Stimulated activated CD8-positive, alpha-beta memory T cell treated with anti-CD3 and anti-CD28 coated beads, Interleukin-2, amount 100 ng/mL, for 1 hour (primary cell): Measurements from ENCODE around the gene MAN1A2.

Experiments
- DNase-seq, 2 donors: peaks; one replicate each; pipeline ENCODE4 v3.0.0-alpha.2; 2020; ENCODE audit warnings: low read depth in 2 of 2

MAN1A2 gene

DNA sequence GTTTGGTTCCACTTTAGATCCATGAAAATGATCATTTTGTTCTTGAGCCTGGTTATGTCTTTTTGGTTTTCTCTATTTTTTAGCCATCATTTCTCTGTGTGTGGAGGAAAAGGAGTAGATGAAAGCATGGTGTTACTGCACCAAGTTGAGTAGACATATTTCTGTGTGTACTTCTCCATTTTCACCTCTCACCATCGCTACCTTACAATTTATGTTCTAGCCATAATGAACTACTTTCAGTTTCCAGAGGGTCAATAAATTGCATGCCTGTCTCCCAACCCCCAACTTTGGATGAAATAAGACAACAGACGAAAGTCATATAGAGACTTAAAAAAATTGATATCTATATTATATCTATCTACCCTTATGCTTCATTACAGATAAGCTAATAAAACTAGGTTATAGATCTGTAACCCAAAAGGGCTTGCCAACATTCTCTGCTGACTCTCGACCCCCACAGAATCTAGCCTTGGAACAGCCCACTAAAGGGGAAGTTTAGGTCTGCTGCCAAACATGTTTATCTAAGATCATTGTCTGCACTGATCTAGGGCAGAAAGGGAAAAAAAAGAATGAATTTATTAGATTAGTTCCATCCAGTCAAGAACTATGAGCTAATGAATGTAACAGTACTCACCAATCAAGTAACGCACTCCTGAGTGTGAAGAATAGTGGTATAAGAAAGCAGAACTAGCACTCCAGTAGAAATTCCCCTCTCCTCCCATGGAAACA lies 7.5 kb upstream of the MAN1A2 start:
- DNase-seq = no peak

- DNase-seq = no peak
Measured at GRCh38 chr1:117362986-117363385, 4.3 kb upstream of the MAN1A2 start.

GRCh38 chr1:117363571-117364048 lies 3.6 kb upstream of the MAN1A2 start:
- no peak for DNase-seq

GRCh38 chr1:117364240-117364639 lies 3.0 kb upstream of the MAN1A2 start:
- no peak for DNase-seq

- no peak for DNase-seq
Measured at GRCh38 chr1:117365350-117366176, 1.7 kb upstream of the MAN1A2 start.

DNA sequence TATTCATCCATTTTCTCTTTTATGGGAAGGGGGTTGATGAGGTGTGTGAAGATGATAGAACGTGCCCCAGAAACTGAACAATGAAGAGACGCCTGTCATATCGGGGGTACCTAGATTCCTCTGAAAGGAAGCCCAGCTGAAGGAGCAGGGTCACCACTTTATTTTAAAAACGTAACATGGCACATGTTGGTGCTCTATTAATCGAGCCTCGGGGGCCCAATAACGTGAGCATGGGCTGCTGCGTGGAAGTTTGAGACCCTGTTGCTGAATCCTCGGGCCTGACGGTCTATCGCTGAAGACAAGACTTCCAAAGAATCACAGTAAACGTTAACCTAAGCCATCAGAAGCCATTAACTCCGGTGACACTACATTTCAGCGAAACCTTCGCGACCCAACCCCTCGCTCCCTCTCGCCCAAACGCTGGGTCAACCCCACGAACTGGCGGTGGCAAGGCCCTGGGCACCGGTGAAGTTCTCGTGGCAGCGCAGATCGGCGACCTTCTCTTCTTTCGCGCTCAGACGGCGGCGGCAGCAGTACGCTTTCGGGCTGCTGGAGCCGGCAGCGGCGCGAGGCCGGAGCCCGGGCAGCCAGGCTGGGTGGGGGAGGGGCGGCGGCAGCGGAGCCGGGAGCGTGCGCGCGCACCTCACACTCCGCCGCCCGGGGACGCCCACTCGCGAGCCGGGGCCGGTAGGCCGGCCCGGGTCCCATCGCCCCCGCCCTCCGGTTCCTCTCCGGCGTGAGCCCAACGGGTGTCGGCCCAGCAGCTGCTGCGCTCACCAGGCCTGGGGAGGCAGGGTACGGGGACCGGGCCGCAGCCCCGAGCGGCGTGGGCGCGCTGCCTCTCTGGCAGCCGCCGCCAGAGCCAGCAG lies 838 bp upstream of the MAN1A2 start:
- peak; percentile 68 to 73 for DNase-seq

DNA sequence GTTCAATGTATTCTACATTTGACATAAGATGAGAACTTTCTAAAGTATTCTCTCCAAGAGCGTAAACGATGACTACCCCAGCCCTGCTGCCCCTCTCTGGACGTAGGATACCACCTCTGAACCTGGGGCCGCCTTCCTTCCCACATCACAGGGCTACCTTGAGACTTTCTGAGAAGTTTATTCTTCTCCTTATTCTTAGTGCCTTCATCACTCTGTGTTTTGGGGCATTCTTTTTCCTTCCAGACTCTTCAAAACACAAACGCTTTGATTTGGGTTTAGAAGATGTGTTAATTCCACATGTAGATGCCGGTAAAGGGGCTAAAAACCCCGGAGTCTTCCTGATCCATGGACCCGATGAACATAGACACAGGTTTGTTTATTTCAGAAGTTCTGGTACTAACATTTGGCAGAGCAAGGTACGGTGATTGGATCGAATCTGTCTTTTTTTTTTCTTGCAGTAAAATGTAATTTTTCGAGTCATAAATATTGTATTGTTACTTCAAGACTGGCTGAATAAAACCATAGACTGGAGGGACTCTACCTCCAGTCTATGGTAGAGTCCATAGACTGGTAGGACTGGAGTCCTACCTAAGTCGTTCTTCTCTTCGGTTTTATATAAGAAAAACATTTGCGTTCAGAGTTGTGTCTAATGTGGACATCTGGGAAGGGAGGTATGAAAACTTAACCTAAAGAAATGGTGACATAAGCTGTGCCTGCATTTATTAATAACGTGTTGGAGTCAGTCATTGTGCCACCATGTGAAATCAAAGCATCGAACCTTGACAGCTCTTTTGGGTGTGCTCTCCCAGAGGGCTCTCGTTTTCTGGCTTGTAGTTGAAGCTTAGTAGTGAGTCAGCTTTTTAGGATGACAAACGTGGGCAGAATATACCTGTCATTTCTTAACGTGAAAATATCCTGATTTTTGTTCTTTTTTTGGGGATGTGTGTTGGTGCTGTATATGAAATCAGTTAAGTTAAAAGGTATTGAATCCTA lies 1.2 kb downstream of the MAN1A2 start:
- DNase-seq = no peak

DNA sequence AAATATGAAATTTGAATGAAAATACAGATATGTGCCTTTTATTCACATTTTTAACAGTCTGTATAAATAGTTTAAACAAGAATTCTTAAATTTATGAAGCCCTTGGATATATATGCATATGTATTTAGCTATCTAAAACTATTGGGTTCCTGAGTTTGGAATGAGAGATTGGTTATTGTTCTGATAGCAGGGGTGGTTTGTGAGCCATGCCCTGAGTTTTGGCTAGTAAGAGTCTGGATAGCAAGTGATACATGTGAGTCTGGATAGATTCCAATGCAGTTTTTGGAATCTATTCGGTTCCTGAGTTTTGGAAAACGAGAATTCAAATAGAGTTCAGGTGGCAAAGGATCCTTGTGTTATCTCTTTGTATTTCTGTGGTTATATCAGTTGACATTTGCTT lies 2.8 kb downstream of the MAN1A2 start:
- no peak for DNase-seq

DNA sequence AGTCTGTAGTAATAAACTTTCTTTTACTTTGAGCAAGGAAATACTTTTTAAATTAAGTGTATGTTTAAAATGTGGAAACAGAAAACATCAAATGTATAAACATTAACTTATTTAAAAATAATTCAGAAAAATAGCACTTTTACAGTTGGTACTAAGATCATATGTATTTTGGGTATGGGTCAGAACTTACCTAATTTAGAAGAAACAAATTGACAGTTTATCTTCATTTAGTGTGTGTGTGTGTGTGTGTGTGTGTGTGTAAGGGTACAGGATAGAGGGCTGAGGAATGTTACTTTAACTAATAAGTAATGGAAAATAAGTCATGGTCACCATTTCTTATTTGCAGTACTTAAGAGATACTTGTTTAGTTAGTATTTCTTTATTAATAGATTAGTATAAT lies 3.3 kb downstream of the MAN1A2 start:
- DNase-seq = no peak

- no peak for DNase-seq
Measured at GRCh38 chr1:117371441-117372151, 4.3 kb downstream of the MAN1A2 start.

DNA sequence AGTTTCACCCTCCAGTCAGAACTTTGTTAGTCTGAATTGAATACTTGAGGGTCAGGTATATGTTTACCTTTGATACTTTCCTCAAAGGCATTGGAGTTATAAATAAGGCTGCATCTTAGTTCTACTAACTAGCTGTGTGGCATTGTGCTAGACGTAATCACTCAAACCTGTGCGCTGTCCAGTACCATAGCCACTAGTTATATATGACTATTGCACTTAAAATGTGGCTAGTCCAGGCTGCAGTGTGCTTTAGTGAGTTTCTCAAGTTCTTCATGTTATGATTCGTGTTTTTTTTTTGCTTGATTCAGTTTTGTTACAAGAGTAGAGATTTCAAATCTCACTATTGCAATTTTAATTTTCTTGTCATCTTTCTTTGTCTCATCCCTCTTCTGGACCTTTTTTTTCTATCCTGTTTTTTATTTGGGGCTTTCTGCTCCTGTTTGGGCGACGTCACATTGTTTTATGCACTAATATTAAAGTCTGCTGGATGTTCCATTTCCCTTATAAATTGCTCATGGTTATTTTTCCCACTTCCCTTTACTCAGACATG lies 5.7 kb downstream of the MAN1A2 start:
- DNase-seq = no peak

DNA sequence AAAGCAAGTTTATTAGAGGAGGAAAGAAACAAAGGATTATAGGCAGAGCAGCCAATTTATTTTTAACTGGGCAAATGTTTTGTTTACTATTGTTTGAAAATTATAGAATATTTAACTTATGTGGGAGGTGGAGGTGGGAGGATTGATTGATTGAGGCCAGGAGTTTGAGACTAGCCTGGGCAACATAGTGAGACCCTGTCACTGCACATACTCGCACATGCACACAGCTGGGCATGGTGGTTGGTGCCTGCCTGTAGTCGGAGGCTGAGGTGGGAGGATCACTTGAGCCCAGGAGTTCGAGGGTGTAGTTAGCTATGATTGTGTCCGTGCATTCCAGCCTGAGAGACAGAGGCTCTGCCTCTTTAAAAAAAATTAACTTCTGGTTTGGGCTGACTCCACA lies 6.7 kb downstream of the MAN1A2 start:
- no peak for DNase-seq

- no peak for DNase-seq
Measured at GRCh38 chr1:117375327-117375726, 8.1 kb downstream of the MAN1A2 start.

- DNase-seq = no peak
Measured at GRCh38 chr1:117387060-117387633, 19.9 kb downstream of the MAN1A2 start.

DNA sequence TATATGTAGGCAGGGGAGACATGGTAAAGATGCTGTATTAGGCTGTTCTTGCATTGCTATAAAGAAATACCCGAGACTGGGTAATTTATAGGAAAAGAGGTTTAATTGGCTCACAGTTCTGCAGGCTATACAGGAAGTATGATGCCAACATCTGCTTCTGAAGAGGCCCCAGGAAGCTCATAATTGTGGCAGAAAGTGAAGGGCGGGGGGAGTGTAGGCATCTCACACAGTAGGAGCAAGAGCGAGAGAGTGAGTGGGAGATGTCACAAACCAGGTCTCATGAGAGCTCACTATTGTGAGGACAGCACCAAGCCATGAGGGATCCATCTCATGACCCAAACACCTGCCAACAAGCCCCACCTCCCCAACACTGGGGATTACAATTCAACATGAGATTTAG lies 21.1 kb downstream of the MAN1A2 start:
- DNase-seq = no peak

- no peak for DNase-seq
Measured at GRCh38 chr1:117389284-117389683, 22.0 kb downstream of the MAN1A2 start.

- no peak for DNase-seq
Measured at GRCh38 chr1:117389779-117390178, 22.5 kb downstream of the MAN1A2 start.

GRCh38 chr1:117392771-117393170 lies 25.5 kb downstream of the MAN1A2 start:
- DNase-seq = no peak

- DNase-seq = no peak
Measured at GRCh38 chr1:117396074-117396473, 28.8 kb downstream of the MAN1A2 start.

DNA sequence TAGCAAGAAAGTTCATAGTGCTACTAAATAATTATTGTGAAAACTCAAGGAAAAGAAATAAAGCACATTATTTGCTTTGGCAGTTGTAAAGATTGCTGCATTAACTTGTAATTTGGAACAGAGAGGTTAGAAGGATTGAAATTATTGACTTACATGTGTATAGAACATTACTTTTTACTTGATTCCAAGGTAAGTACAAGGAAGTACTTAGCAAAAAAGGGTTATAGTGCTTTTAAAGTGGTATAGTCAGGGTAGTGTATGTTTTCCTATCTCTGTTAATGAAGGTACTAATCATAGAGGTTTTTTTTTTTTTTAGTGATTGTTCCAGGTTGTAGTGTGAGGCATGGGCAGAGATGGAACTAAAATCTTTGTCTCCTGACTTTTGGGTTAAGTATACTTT lies 29.4 kb downstream of the MAN1A2 start:
- no peak for DNase-seq
